ENCODE data around the gene RAB9A. TPM values are rescaled to one million over a fixed set of nuclear protein-coding genes. Genes with fewer than 3 reads are reported as not detected.

The RAB9A gene
- total and polyA plus RNA-seq, 2 donors (not counting 3 experiments of a cell fraction or from before 2014, with no cell fraction given), result 11.5 to 19.2 TPM

DNA sequence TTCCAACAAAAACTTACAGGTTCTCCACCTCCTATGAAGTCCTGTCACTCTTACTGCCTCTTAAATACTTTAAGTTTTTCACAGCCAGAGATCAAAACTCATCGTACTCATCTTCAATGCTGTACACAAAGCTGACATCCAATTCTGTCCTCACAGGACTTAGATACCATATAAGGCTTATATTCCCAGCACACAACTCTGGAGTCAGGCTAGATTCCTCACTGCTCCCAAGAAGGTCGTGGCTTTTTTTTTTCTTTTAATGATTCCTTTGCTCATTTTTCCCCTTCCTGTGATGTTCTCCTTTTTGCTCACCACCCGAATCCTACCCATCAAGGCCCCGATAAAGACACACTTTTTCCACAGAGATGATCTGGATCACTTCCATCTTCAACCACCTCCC is 44.6 kb downstream of the RAB9A start:
- H3K36me3 ChIP-seq (ENCODE audit: control insufficient read depth in 2 of 2, extremely low read depth in 1 of 2, insufficient read depth in 2 of 2, low read length in 2 of 2), result no peaks in the 10 kb centered on the region
- no peak overlapping the region for H2AFZ ChIP-seq (ENCODE audit: low read depth, low read length)
- H3K79me2 ChIP-seq (ENCODE audit: control insufficient read depth, insufficient read depth, low read length), result peaks cover 29% of the 10 kb centered on the region
- H3K4me3 ChIP-seq (replicated peaks in 1 of 3; ENCODE audit: insufficient read depth in 1 of 3, low read depth in 1 of 3, low read length in 3 of 3), result peak overlapping the region; percentile 73 to 88 (median 83)
- H4K20me1 ChIP-seq (replicated peaks; ENCODE audit: control insufficient read depth, extremely low read depth, insufficient read depth, low read length), result no peaks in the 10 kb centered on the region
- no peak overlapping the region for H3K27ac ChIP-seq (ENCODE audit: insufficient read depth, low read depth, low read length)
- H3K9me3 ChIP-seq (replicated peaks; ENCODE audit: control insufficient read depth, insufficient read depth, low read length), result no peaks in the 10 kb centered on the region
- intact Hi-C loops (cut with micrococcal nuclease) (no loop called here), dilution Hi-C loops (cut with MboI; ENCODE audit: extremely low pct_ligation_motif_present, low sequenced_read_pairs) (no loop called here)
- H3K27me3 ChIP-seq (ENCODE audit: control insufficient read depth in 2 of 2, insufficient read depth in 2 of 2, low read length in 2 of 2), result no peaks in the 10 kb centered on the region
- H3K4me2 ChIP-seq (ENCODE audit: insufficient read depth, low read length), result peak overlapping the region; percentile 80
- peaks cover 5% of the 10 kb centered on the region for H3K4me1 ChIP-seq (ENCODE audit: control insufficient read depth, extremely low read depth, insufficient read depth, low read length)
- H3K9me1 ChIP-seq (replicated peaks; ENCODE audit: control insufficient read depth, extremely low read depth, insufficient read depth, low read length), result no peaks in the 10 kb centered on the region
- no TSS peak for BruUV-seq (replicated peaks)
- ChIA-PET CTCF (interaction anchor here (0.8 to 1.8 kb wide), 3 partner anchors 17 to 226 kb away, joined by 3 to 8 read pairs (median 3); no protein-coding TSS in a partner anchor), POLR2A (no interaction called here)
- FAIRE-seq (no peak), DNase-seq (ENCODE audit: low read depth, low spot score) (no peak)
- TF ChIP-seq, protein P1, sequence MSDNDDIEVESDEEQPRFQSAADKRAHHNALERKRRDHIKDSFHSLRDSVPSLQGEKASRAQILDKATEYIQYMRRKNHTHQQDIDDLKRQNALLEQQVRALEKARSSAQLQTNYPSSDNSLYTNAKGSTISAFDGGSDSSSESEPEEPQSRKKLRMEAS (IDR thresholded peaks at IDR 0.05; ENCODE audit: insufficient read depth, insufficient read length), result no peak
- no peak for TF ChIP-seq JUN (IDR thresholded peaks at IDR 0.05; ENCODE audit: borderline replicate concordance, insufficient read depth, insufficient read length, low read depth)
- no peak for TF ChIP-seq MYC (IDR thresholded peaks at IDR 0.05; ENCODE audit: low read depth, low read length)
- no peak for TF ChIP-seq EZH2 (IDR thresholded peaks at IDR 0.05; ENCODE audit: borderline replicate concordance, low read depth, low read length, severe bottlenecking)
- TF ChIP-seq POLR2AphosphoS5 (IDR thresholded peaks at IDR 0.05; ENCODE audit: insufficient read depth, low read depth, low read length), result no peak
- TF ChIP-seq, protein P2, sequence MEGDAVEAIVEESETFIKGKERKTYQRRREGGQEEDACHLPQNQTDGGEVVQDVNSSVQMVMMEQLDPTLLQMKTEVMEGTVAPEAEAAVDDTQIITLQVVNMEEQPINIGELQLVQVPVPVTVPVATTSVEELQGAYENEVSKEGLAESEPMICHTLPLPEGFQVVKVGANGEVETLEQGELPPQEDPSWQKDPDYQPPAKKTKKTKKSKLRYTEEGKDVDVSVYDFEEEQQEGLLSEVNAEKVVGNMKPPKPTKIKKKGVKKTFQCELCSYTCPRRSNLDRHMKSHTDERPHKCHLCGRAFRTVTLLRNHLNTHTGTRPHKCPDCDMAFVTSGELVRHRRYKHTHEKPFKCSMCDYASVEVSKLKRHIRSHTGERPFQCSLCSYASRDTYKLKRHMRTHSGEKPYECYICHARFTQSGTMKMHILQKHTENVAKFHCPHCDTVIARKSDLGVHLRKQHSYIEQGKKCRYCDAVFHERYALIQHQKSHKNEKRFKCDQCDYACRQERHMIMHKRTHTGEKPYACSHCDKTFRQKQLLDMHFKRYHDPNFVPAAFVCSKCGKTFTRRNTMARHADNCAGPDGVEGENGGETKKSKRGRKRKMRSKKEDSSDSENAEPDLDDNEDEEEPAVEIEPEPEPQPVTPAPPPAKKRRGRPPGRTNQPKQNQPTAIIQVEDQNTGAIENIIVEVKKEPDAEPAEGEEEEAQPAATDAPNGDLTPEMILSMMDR (IDR thresholded peaks at IDR 0.05; ENCODE audit: extremely low read depth in 1 of 2, insufficient read depth in 1 of 2, low read depth in 1 of 2, low read length in 2 of 2), result no peak
- no peak for TF ChIP-seq GATA2 (IDR thresholded peaks at IDR 0.05; ENCODE audit: insufficient read depth, insufficient read length, low read depth, low read length)
- no peak for TF ChIP-seq POLR2A (IDR thresholded peaks at IDR 0.05; ENCODE audit: low read depth, low read length)
- no peak for TF ChIP-seq FOS (IDR thresholded peaks at IDR 0.05; ENCODE audit: borderline replicate concordance, insufficient read depth, low read length)
- H3K9ac ChIP-seq (replicated peaks; ENCODE audit: extremely low read depth, insufficient read depth, low read length), result peak overlapping the region; percentile 86
